Stimulated activated CD4-positive, alpha-beta T cell treated with anti-CD3 and anti-CD28 coated beads, Interleukin-12 subunit alpha, Interleukin-12 subunit beta, amount 100 ng/mL, for 24 hours (primary cell): ENCODE data around the gene ZNF783.
"Not testable (repeated sequence)": the region's sequence is repeated elsewhere in the genome, so short reads cannot be mapped to it uniquely, and the experiment has no call there.

Experiments
- DNase-seq, 2 experiments: peaks; one replicate each; pipeline ENCODE4 v3.0.0-alpha.2; 2020; ENCODE audit warnings: low read depth in 2 of 2

Gene ZNF783

DNA sequence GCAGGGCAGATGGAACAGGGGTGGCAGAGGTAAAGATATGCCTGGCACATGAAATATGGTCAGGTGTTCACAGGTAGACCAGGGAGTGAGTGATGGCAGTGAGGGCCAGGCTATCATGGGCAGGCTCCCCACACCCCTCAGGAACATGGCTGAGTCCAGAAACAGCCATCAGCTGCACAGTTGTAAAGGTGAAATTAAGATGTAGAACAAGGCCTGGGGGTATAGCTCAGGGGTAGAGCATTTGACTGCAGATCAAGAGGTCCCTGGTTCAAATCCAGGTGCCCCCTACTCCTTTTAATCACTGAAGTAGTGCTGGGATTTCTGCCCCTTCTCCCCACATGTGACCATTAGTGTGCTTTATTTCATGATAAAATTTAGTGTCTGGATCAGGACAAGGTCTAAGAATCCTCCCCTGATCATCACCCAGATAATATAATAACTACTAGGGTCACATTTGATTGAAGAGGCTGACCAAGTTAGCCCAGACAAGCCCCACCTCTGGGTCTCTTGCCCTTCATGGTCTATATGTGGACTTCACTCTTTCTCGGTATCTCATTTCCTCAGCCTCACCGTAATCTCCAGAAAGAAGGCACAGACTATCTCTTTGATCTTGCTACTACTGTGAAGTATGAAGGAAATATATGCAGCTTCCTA is 69.0 kb downstream of the ZNF783 start:
- no peak for DNase-seq

DNA sequence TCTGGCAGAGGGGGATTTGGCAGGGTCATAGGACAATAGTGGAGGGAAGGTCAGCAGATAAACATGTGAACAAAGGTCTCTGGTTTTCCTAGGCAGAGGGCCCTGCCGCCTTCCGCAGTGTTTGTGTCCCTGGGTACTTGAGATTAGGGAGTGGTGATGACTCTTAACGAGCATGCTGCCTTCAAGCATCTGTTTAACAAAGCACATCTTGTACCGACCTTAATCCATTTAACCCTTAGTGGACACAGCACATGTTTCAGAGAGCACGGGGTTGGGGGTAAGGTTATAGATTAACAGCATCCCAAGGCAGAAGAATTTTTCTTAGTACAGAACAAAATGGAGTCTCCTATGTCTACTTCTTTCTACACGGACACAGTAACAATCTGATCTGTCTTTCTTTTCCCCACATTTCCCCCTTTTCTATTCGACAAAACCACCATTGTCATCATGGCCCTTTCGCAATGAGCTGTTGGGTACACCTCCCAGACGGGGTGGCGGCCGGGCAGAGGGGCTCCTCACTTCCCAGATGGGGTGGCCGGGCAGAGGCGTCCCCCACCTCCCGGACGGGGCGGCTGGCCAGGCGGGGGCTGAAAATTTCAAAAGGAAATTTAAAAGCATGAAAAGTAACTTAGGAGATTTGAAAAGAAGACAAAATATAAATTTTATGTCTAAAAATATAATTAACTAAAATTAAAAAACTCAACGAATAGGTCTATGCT is 70.8 kb downstream of the ZNF783 start:
- DNase-seq = not testable (repeated sequence)

DNA sequence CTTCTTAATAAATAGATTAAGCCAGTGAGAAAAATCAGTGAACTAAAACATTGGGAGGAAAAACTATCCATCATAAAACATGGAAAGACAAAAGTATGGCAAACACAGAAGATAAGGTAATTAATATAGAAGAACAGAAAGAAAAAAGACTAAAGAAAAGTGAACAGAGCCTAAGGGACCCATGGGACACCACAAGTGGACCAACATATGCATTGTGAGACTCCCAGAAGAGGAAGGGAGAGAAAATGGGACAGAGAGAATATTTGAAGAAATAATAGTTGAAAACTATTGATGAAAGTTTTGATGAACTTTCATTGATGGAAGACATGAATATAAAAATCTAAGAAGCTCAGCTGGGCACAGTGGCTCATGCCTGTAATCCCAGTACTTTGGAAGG is 71.3 kb downstream of the ZNF783 start:
- no peak for DNase-seq

DNA sequence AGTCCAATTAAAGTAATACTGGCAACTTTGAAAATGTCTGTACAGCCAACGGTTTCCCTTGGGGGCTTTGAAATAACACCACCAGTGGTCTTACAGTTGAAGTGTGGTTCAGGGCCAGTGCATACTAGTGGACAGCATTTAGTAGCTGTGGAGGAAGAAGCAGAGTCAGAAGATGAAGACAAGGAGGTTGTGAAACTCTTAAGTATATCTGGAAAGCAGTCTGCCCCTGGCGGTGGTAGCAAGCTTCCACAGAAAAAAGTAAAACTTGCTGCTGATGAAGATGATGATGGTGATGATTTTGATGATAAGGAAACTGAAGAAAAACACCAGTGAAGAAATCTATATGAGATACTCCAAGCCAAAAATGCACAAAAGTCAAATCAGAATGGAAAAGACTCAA is 72.2 kb downstream of the ZNF783 start:
- DNase-seq = no peak
